ENCODE measurements around the gene CCDC82.

Gene CCDC82

GRCh38 chr11:96306933-96307775 lies 82.6 kb downstream of the CCDC82 start:
- DNase-seq (ENCODE audit: low read depth): peak; percentile 98

- DNase-seq (ENCODE audit: low read depth): no peak
Observed at GRCh38 chr11:96306600-96306932, 83.1 kb downstream of the CCDC82 start.

GRCh38 chr11:96306071-96306470 lies 83.6 kb downstream of the CCDC82 start:
- DNase-seq (ENCODE audit: low read depth): no peak

DNA sequence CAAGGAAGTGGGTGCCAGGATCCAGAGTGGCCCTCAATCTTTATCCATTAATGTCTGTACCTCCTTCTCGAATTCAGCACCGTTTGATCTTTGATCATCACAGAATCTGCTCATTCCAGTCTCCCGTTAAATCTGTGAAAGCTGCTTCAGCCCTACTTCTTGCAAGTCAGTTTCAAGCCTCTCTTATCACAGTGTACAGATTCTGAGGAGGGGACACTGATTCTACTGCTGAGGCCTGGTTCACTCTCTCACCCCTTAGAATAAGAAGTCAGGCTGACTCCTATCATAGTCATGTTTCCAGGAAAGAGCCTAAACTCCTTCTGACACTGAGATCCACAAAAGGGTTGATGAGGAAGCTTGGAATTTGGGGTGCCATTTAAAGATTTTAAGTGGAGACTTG lies 85.7 kb downstream of the CCDC82 start:
- DNase-seq (ENCODE audit: low read depth): no peak

DNA sequence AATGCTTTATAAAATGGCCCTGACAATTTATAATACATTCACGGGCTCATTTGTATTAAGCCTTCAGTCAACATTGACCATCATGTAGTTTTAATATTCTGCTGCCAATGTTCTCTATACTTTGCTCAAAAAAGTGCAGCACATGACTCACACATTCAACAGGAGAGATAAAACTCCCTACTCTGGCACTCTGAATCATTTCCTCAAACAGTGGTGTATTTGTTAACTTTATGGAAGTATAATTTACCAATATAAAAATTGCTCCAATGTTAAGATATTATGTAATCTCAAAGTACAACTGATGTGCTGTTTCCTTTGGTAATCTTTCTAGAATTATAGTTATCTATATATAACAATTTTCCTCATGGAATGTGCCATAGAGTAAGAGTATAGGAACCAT lies 86.6 kb downstream of the CCDC82 start:
- no peak for DNase-seq (ENCODE audit: low read depth)

Measured in fibroblast of the conjunctiva (primary cell).